ENCODE data around the gene GRIK5. TPM values are rescaled to one million over a fixed set of nuclear protein-coding genes. Genes with fewer than 3 reads are reported as not detected.

The GRIK5 gene
- total RNA-seq, 1 donor, result not detected

GRCh38 chr19:42003506-42004294 lies 66.3 kb downstream of the GRIK5 start:
- TF ChIP-seq CTCF (IDR thresholded peaks at IDR 0.05; ENCODE audit: insufficient read depth, low read depth, low read length), result no peak
- no peak for DNase-seq (ENCODE audit: low read depth)
- H3K4me3 ChIP-seq (ENCODE audit: low read depth, low read length), result no peak overlapping the region

- TF ChIP-seq CTCF (IDR thresholded peaks at IDR 0.05; ENCODE audit: insufficient read depth, low read depth, low read length), result no peak
- no peak for DNase-seq (ENCODE audit: low read depth)
These were observed 70.2 kb downstream of the GRIK5 start for GRCh38 chr19:41999878-42000208.

GRCh38 chr19:41999071-41999877 lies 70.7 kb downstream of the GRIK5 start:
- no peak for DNase-seq (ENCODE audit: low read depth)
- no peak for TF ChIP-seq CTCF (IDR thresholded peaks at IDR 0.05; ENCODE audit: insufficient read depth, low read depth, low read length)
- H3K4me3 ChIP-seq (ENCODE audit: low read depth, low read length), result no peak overlapping the region

More at GRCh38 chr19:41999878-42000208, 70.2 kb downstream of the GRIK5 start:
- no peak overlapping the region for H3K4me3 ChIP-seq (ENCODE audit: low read depth, low read length)

GRCh38 chr19:41998246-41999020 lies 71.6 kb downstream of the GRIK5 start:
- peak; percentile 47 for DNase-seq (ENCODE audit: low read depth)
- no peak overlapping the region for H3K4me3 ChIP-seq (ENCODE audit: low read depth, low read length)
- TF ChIP-seq CTCF (IDR thresholded peaks at IDR 0.05; ENCODE audit: insufficient read depth, low read depth, low read length), result peak; percentile 81

GRCh38 chr19:41997851-41998229 lies 72.2 kb downstream of the GRIK5 start:
- H3K4me3 ChIP-seq (ENCODE audit: low read depth, low read length), result no peak overlapping the region
- no peak for DNase-seq (ENCODE audit: low read depth)
- TF ChIP-seq CTCF (IDR thresholded peaks at IDR 0.05; ENCODE audit: insufficient read depth, low read depth, low read length), result no peak

- no peak for TF ChIP-seq CTCF (IDR thresholded peaks at IDR 0.05; ENCODE audit: insufficient read depth, low read depth, low read length)
- no peak overlapping the region for H3K4me3 ChIP-seq (ENCODE audit: low read depth, low read length)
- peak; percentile 35 for DNase-seq (ENCODE audit: low read depth)
These were observed 72.7 kb downstream of the GRIK5 start for GRCh38 chr19:41997121-41997850.

All from fibroblast of villous mesenchyme (primary cell).